HG03442 (cell line): ENCODE measurements around the gene SCTR.

Source experiments
- ATAC-seq: cut with Tn5 transposase; IDR thresholded peaks from one replicate; pipeline ENCODE4 v1.9.1; 2021; ENCODE audit warnings: mild to moderate bottlenecking, moderate library complexity; ENCODE audit not compliant: unreplicated experiment

Gene SCTR

GRCh38 chr2:119525614-119526013 is 1.3 kb upstream of the SCTR start:
- no peak for ATAC-seq

- no peak for ATAC-seq
Observed at GRCh38 chr2:119523383-119523951, 816 bp downstream of the SCTR start.

- ATAC-seq, result no peak
Observed at GRCh38 chr2:119522671-119523070, 1.6 kb downstream of the SCTR start.

- no peak for ATAC-seq
Observed at GRCh38 chr2:119521433-119522050, 2.7 kb downstream of the SCTR start.

- no peak for ATAC-seq
Observed at GRCh38 chr2:119520696-119521432, 3.4 kb downstream of the SCTR start.

GRCh38 chr2:119519057-119519408 is 5.2 kb downstream of the SCTR start:
- ATAC-seq, result no peak

GRCh38 chr2:119518401-119519056 is 5.8 kb downstream of the SCTR start:
- ATAC-seq, result no peak

- peak; percentile 96 for ATAC-seq
Observed at GRCh38 chr2:119517433-119517832, 6.8 kb downstream of the SCTR start.

- no peak for ATAC-seq
Observed at GRCh38 chr2:119516121-119516520, 8.2 kb downstream of the SCTR start.

GRCh38 chr2:119513832-119514231 is 10.5 kb downstream of the SCTR start:
- ATAC-seq, result no peak

GRCh38 chr2:119512946-119513345 is 11.3 kb downstream of the SCTR start:
- ATAC-seq, result no peak

GRCh38 chr2:119511989-119512388 is 12.3 kb downstream of the SCTR start:
- ATAC-seq, result no peak

- ATAC-seq, result no peak
Observed at GRCh38 chr2:119508756-119509155, 15.5 kb downstream of the SCTR start.

GRCh38 chr2:119496682-119497081 is 27.6 kb downstream of the SCTR start:
- ATAC-seq, result no peak

- no peak for ATAC-seq
Observed at GRCh38 chr2:119495948-119496347, 28.3 kb downstream of the SCTR start.

- no peak for ATAC-seq
Observed at GRCh38 chr2:119494163-119494790, 30.0 kb downstream of the SCTR start.

- ATAC-seq, result no peak
Observed at GRCh38 chr2:119491776-119492525, 32.3 kb downstream of the SCTR start.

- no peak for ATAC-seq
Observed at GRCh38 chr2:119490653-119491195, 33.6 kb downstream of the SCTR start.

- no peak for ATAC-seq
Observed at GRCh38 chr2:119490106-119490505, 34.2 kb downstream of the SCTR start.

GRCh38 chr2:119489232-119489952 is 34.9 kb downstream of the SCTR start:
- ATAC-seq, result no peak
